ENCODE data around the gene CLPTM1L. TPM values are rescaled to one million over a fixed set of nuclear protein-coding genes. Genes with fewer than 3 reads are reported as not detected.

Gene CLPTM1L
- polyA plus RNA-seq, 2 of the 4 experiments (the other 2 are of a cell fraction): 171 to 173 TPM

- no peak for DNase-seq (ENCODE audit: low read depth in 1 of 2, low spot score in 1 of 2)
- Histone ChIP-seq H3K4me2 (no peak overlapping the region), H3K4me1 (no peaks in the 10 kb centered on the region), H3K27ac (no peak overlapping the region), H3K4me3 (no peak overlapping the region), H3K9me3 (no peaks in the 10 kb centered on the region)
- 87% methylated on average over 35 of the region's 37 CpGs for WGBS (ENCODE audit: missing lambda C conversion rate)
- ChIA-PET POLR2A (no interaction called here), CTCF (interaction anchor here (0.9 kb wide), 1 partner anchor 19 kb away, joined by 3 read pairs; no protein-coding TSS in a partner anchor)
- no peak for ATAC-seq
- TF ChIP-seq ZC3H11A (IDR thresholded peaks at IDR 0.05) (no peak), PHF8 (IDR thresholded peaks at IDR 0.05; ENCODE audit: borderline replicate concordance, low read depth) (no peak), RFX5 (IDR thresholded peaks at IDR 0.05) (no peak), MAZ (IDR thresholded peaks at IDR 0.05; ENCODE audit: borderline replicate concordance, low read depth, low read length) (no peak), RAD21 (conservative IDR thresholded peaks at IDR 0.05 in 1 of 2, IDR thresholded peaks at IDR 0.05 in 1 of 2) (no peak), JUNB (IDR thresholded peaks at IDR 0.05) (no peak), FOSL2 (IDR thresholded peaks at IDR 0.05) (no peak), FOSL2 (CRISPR knock-in tag; IDR thresholded peaks at IDR 0.05) (no peak), HOXB5 (CRISPR knock-in tag; IDR thresholded peaks at IDR 0.05) (no peak), MAX (IDR thresholded peaks at IDR 0.05) (no peak), PBX3 (IDR thresholded peaks at IDR 0.05) (no peak), BCL3 (IDR thresholded peaks at IDR 0.05) (no peak), HOXB13 (CRISPR knock-in tag; IDR thresholded peaks at IDR 0.05; ENCODE audit: low read depth) (no peak), FOSB (CRISPR knock-in tag; IDR thresholded peaks at IDR 0.05) (no peak), NR3C1 (IDR thresholded peaks at IDR 0.05) (no peak), EHF (CRISPR knock-in tag; IDR thresholded peaks at IDR 0.05) (no peak)
- FAIRE-seq: no peak
Measured at GRCh38 chr5:1282131-1282992, 62.5 kb downstream of the CLPTM1L start.

- Histone ChIP-seq H3K4me2 (no peak overlapping the region), H3K27ac (no peak overlapping the region), H3K4me1 (no peaks in the 10 kb centered on the region), H3K4me3 (no peak overlapping the region), H3K9me3 (no peaks in the 10 kb centered on the region)
- ChIA-PET POLR2A (no interaction called here), CTCF (interaction anchor here (0.9 kb wide), 1 partner anchor 20 kb away, joined by 3 read pairs; no protein-coding TSS in a partner anchor)
- ATAC-seq: no peak
- FAIRE-seq: no peak
- no peak for DNase-seq (ENCODE audit: low read depth in 1 of 2, low spot score in 1 of 2)
- 80% methylated on average over 16 of the region's 16 CpGs for WGBS (ENCODE audit: missing lambda C conversion rate)
- no peak for TF ChIP-seq POLR2AphosphoS2 (conservative IDR thresholded peaks at IDR 0.05; ENCODE audit: low read length)
- no peak for TF ChIP-seq GATA3 (IDR thresholded peaks at IDR 0.05; ENCODE audit: borderline replicate concordance)
- no peak for TF ChIP-seq E2F6 (IDR thresholded peaks at IDR 0.05; ENCODE audit: borderline replicate concordance, low read depth)
- TF ChIP-seq USF2 (IDR thresholded peaks at IDR 0.05): no peak
- no peak for TF ChIP-seq HOXB13 (CRISPR knock-in tag; IDR thresholded peaks at IDR 0.05; ENCODE audit: low read depth)
- no peak for TF ChIP-seq CBX8 (IDR thresholded peaks at IDR 0.05)
- TF ChIP-seq ZFP36 (IDR thresholded peaks at IDR 0.05; ENCODE audit: borderline replicate concordance, partially characterized antibody): no peak
- TF ChIP-seq FOSL2 (IDR thresholded peaks at IDR 0.05): no peak
- no peak for TF ChIP-seq FOSL2 (CRISPR knock-in tag; IDR thresholded peaks at IDR 0.05)
- no peak for TF ChIP-seq ATOH8 (CRISPR knock-in tag; IDR thresholded peaks at IDR 0.05; ENCODE audit: low read depth)
- no peak for TF ChIP-seq SMC3 (IDR thresholded peaks at IDR 0.05)
- no peak for TF ChIP-seq HOXA7 (CRISPR knock-in tag; IDR thresholded peaks at IDR 0.05)
- TF ChIP-seq BCL3 (IDR thresholded peaks at IDR 0.05): no peak
- no peak for TF ChIP-seq TP53 (CRISPR knock-in tag; IDR thresholded peaks at IDR 0.05)
- TF ChIP-seq JUNB (IDR thresholded peaks at IDR 0.05): no peak
- no peak for TF ChIP-seq EP300 (IDR thresholded peaks at IDR 0.05)
- TF ChIP-seq TFCP2L1 (CRISPR knock-in tag; IDR thresholded peaks at IDR 0.05): no peak
- TF ChIP-seq HES2 (IDR thresholded peaks at IDR 0.05): no peak
- no peak for TF ChIP-seq JUN (IDR thresholded peaks at IDR 0.05)
Measured at GRCh38 chr5:1281038-1281882, 63.6 kb downstream of the CLPTM1L start.
